ENCODE results near the gene CALD1. TPM values are rescaled to one million over a fixed set of nuclear protein-coding genes. Genes with fewer than 3 reads are reported as not detected.

CALD1 gene
- polyA plus RNA-seq, 1 donor, result 191 TPM

DNA sequence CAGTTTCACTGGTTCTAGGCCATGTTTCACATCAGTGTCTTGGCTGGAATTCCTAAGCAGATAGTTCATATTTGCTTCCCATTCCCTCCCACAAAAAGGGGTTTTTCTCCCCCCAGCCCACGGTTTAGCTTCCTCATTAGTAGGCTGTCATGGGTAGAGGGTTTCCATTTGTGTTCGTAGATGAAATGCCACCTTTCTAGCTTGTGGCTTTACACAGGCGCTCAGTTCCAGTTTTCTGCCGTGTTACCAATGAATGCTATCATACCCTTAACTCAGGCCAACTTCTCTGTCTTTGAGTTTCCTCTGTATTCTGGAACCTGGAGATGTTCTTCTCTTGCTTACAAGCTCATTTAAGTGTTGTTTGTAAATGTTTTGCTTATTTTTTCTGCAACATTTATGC is 26.8 kb downstream of the CALD1 start:
- no peaks in the 10 kb centered on the region for H3K36me3 ChIP-seq (ENCODE audit: control insufficient read depth, insufficient read depth, low read length)
- no peaks in the 10 kb centered on the region for H3K27me3 ChIP-seq (ENCODE audit: control insufficient read depth, insufficient read depth, low read length)
- no peaks in the 10 kb centered on the region for H3K9me3 ChIP-seq (ENCODE audit: control insufficient read depth, low read depth, low read length)
- no peak overlapping the region for H3K27ac ChIP-seq (ENCODE audit: low read length)
- no peak overlapping the region for H3K4me3 ChIP-seq (ENCODE audit: low read length)
- no peak for DNase-seq
- no peaks in the 10 kb centered on the region for H3K4me1 ChIP-seq (ENCODE audit: control insufficient read depth, insufficient read depth, low read length)
- no CpG with 5 or more reads among the region's 4 CpGs for WGBS (ENCODE audit: insufficient coverage, low lambda C conversion rate)

- Histone ChIP-seq H3K36me3 (ENCODE audit: control insufficient read depth, insufficient read depth, low read length) (no peaks in the 10 kb centered on the region), H3K4me1 (ENCODE audit: control insufficient read depth, insufficient read depth, low read length) (no peaks in the 10 kb centered on the region), H3K27me3 (ENCODE audit: control insufficient read depth, insufficient read depth, low read length) (no peaks in the 10 kb centered on the region), H3K27ac (ENCODE audit: low read length) (no peak overlapping the region), H3K4me3 (ENCODE audit: low read length) (no peak overlapping the region), H3K9me3 (ENCODE audit: control insufficient read depth, low read depth, low read length) (no peaks in the 10 kb centered on the region)
- no peak for DNase-seq
- no CpG with 5 or more reads among the region's 1 CpG for WGBS (ENCODE audit: insufficient coverage, low lambda C conversion rate)
Observed at GRCh38 chr7:134809616-134810015, 30.2 kb downstream of the CALD1 start.

GRCh38 chr7:134811765-134812164 is 32.3 kb downstream of the CALD1 start:
- WGBS (ENCODE audit: insufficient coverage, low lambda C conversion rate), result 60% methylated on average over 1 of the region's 3 CpGs
- Histone ChIP-seq H3K9me3 (ENCODE audit: control insufficient read depth, low read depth, low read length) (no peaks in the 10 kb centered on the region), H3K36me3 (ENCODE audit: control insufficient read depth, insufficient read depth, low read length) (peaks cover 2% of the 10 kb centered on the region), H3K4me1 (ENCODE audit: control insufficient read depth, insufficient read depth, low read length) (no peaks in the 10 kb centered on the region), H3K27ac (ENCODE audit: low read length) (no peak overlapping the region), H3K4me3 (ENCODE audit: low read length) (no peak overlapping the region), H3K27me3 (ENCODE audit: control insufficient read depth, insufficient read depth, low read length) (no peaks in the 10 kb centered on the region)
- DNase-seq, result peak in 1 of 2 donors; percentile 18

DNA sequence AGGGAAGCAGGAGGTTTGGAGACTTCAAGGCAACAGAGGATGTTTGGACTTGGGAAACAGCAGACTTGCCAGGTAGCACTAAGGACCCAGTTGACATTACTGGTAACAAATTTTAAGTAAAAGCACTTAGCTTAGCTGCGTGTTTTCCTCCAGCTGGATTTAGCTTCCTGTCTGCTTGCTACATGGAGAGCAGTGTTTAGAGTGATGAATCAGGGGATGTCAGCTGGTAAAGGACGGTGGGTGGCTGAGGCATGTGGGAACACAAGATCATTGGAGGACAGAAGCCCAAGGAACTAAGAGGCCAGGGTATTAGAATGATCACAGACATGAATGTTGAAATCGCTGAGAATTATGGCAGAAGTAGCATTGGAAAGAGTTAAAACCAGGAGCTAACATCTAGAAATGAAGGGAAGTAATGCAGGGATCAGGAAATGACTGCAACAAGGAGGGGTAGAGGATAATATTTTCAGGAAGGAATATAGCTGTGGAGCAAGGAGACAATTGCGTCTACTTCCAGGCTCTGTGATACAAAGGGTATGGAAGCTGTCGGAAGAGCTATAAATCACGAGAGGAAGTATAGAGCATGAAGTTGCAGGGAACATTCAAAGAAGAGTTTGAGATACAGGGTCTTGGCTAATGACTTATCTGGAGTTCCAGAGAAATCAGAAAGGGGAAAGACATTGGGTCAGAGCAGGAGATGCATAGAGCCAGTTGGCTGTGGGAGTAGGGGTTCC is 34.4 kb downstream of the CALD1 start:
- Histone ChIP-seq H3K4me3 (ENCODE audit: low read length) (no peak overlapping the region), H3K27me3 (ENCODE audit: control insufficient read depth, insufficient read depth, low read length) (no peaks in the 10 kb centered on the region), H3K27ac (ENCODE audit: low read length) (peak overlapping the region; percentile 36), H3K9me3 (ENCODE audit: control insufficient read depth, low read depth, low read length) (no peaks in the 10 kb centered on the region), H3K4me1 (ENCODE audit: control insufficient read depth, insufficient read depth, low read length) (no peaks in the 10 kb centered on the region), H3K36me3 (ENCODE audit: control insufficient read depth, insufficient read depth, low read length) (peaks cover 2% of the 10 kb centered on the region)
- peak in 1 of 2 donors; percentile 36 for DNase-seq
- WGBS (ENCODE audit: insufficient coverage, low lambda C conversion rate), result 86% methylated on average over 5 of the region's 6 CpGs

- no peaks in the 10 kb centered on the region for H3K9me3 ChIP-seq (ENCODE audit: control insufficient read depth, low read depth, low read length)
- no peaks in the 10 kb centered on the region for H3K27me3 ChIP-seq (ENCODE audit: control insufficient read depth, insufficient read depth, low read length)
- no CpG with 5 or more reads among the region's 4 CpGs for WGBS (ENCODE audit: insufficient coverage, low lambda C conversion rate)
- no peaks in the 10 kb centered on the region for H3K4me1 ChIP-seq (ENCODE audit: control insufficient read depth, insufficient read depth, low read length)
- H3K27ac ChIP-seq (ENCODE audit: low read length), result no peak overlapping the region
- H3K4me3 ChIP-seq (ENCODE audit: low read length), result no peak overlapping the region
- DNase-seq, result no peak
- peaks cover 2% of the 10 kb centered on the region for H3K36me3 ChIP-seq (ENCODE audit: control insufficient read depth, insufficient read depth, low read length)
Observed at GRCh38 chr7:134814730-134815364, 35.4 kb downstream of the CALD1 start.

DNA sequence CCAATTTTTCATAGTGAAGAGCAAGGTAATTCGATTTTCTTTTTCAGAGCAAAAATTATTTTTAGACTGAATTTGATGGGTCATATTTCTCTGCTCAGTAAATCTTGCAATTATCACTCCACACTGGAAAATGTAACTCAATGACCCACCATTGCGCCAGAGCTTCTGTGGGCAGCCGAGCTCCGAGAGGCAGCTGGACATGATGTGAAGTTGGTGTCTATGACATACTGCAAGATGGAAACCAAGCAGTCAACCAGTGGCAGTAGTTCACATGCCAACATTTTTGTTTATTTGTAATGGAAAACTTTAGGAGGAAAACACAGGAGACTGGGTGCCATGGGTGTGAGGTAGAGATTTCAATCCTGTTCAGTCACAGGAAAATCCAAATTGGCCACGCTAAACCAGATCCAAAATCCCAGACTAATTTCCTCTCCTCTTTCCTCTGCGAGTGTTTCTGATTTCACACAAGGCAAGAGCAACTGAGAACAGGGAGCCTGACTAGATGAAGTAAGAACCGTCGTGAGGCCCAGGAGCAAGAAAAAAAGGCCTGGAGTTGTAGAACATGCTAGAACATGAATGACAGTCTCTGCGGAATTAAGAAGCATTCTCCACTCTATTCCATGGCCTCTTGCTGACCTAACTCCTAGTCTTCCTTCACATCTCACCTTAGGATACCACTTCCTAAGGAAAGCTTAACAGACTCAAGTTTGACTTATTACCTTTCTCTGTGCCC is 39.3 kb downstream of the CALD1 start:
- no peak overlapping the region for H3K4me3 ChIP-seq (ENCODE audit: low read length)
- H3K4me1 ChIP-seq (ENCODE audit: control insufficient read depth, insufficient read depth, low read length), result no peaks in the 10 kb centered on the region
- no peaks in the 10 kb centered on the region for H3K9me3 ChIP-seq (ENCODE audit: control insufficient read depth, low read depth, low read length)
- no peaks in the 10 kb centered on the region for H3K27me3 ChIP-seq (ENCODE audit: control insufficient read depth, insufficient read depth, low read length)
- WGBS (ENCODE audit: insufficient coverage, low lambda C conversion rate), result 80% methylated on average over 1 of the region's 9 CpGs
- no peak overlapping the region for H3K27ac ChIP-seq (ENCODE audit: low read length)
- H3K36me3 ChIP-seq (ENCODE audit: control insufficient read depth, insufficient read depth, low read length), result peaks cover 2% of the 10 kb centered on the region
- no peak for DNase-seq

GRCh38 chr7:134819401-134819800 is 40.0 kb downstream of the CALD1 start:
- H3K27me3 ChIP-seq (ENCODE audit: control insufficient read depth, insufficient read depth, low read length), result no peaks in the 10 kb centered on the region
- H3K27ac ChIP-seq (ENCODE audit: low read length), result peak overlapping the region; percentile 26
- H3K4me1 ChIP-seq (ENCODE audit: control insufficient read depth, insufficient read depth, low read length), result no peaks in the 10 kb centered on the region
- H3K9me3 ChIP-seq (ENCODE audit: control insufficient read depth, low read depth, low read length), result no peaks in the 10 kb centered on the region
- H3K4me3 ChIP-seq (ENCODE audit: low read length), result no peak overlapping the region
- H3K36me3 ChIP-seq (ENCODE audit: control insufficient read depth, insufficient read depth, low read length), result peaks cover 2% of the 10 kb centered on the region
- WGBS (ENCODE audit: insufficient coverage, low lambda C conversion rate), result 100% methylated on average over 1 of the region's 4 CpGs
- no peak for DNase-seq

- Histone ChIP-seq H3K4me3 (ENCODE audit: low read length) (no peak overlapping the region), H3K9me3 (ENCODE audit: control insufficient read depth, low read depth, low read length) (no peaks in the 10 kb centered on the region), H3K4me1 (ENCODE audit: control insufficient read depth, insufficient read depth, low read length) (no peaks in the 10 kb centered on the region), H3K27me3 (ENCODE audit: control insufficient read depth, insufficient read depth, low read length) (no peaks in the 10 kb centered on the region), H3K27ac (ENCODE audit: low read length) (peak overlapping the region; percentile 26), H3K36me3 (ENCODE audit: control insufficient read depth, insufficient read depth, low read length) (no peaks in the 10 kb centered on the region)
- DNase-seq, result no peak
- 94% methylated on average over 2 of the region's 2 CpGs for WGBS (ENCODE audit: insufficient coverage, low lambda C conversion rate)
Observed at GRCh38 chr7:134820295-134820694, 40.9 kb downstream of the CALD1 start.

GRCh38 chr7:134820778-134821177 is 41.3 kb downstream of the CALD1 start:
- Histone ChIP-seq H3K27ac (ENCODE audit: low read length) (no peak overlapping the region), H3K36me3 (ENCODE audit: control insufficient read depth, insufficient read depth, low read length) (no peaks in the 10 kb centered on the region), H3K9me3 (ENCODE audit: control insufficient read depth, low read depth, low read length) (no peaks in the 10 kb centered on the region), H3K4me3 (ENCODE audit: low read length) (no peak overlapping the region), H3K4me1 (ENCODE audit: control insufficient read depth, insufficient read depth, low read length) (no peaks in the 10 kb centered on the region), H3K27me3 (ENCODE audit: control insufficient read depth, insufficient read depth, low read length) (no peaks in the 10 kb centered on the region)
- DNase-seq, result no peak
- WGBS (ENCODE audit: insufficient coverage, low lambda C conversion rate), result 72% methylated on average over 3 of the region's 3 CpGs

- H3K36me3 ChIP-seq (ENCODE audit: control insufficient read depth, insufficient read depth, low read length), result no peaks in the 10 kb centered on the region
- no peak overlapping the region for H3K4me3 ChIP-seq (ENCODE audit: low read length)
- no CpG with 5 or more reads among the region's 1 CpG for WGBS (ENCODE audit: insufficient coverage, low lambda C conversion rate)
- H3K4me1 ChIP-seq (ENCODE audit: control insufficient read depth, insufficient read depth, low read length), result no peaks in the 10 kb centered on the region
- H3K27me3 ChIP-seq (ENCODE audit: control insufficient read depth, insufficient read depth, low read length), result no peaks in the 10 kb centered on the region
- H3K27ac ChIP-seq (ENCODE audit: low read length), result no peak overlapping the region
- no peak for DNase-seq
- H3K9me3 ChIP-seq (ENCODE audit: control insufficient read depth, low read depth, low read length), result no peaks in the 10 kb centered on the region
Observed at GRCh38 chr7:134823400-134823799, 44.0 kb downstream of the CALD1 start.

All from large intestine (tissue), 3 donors.